ENCODE results near the gene GANAB.
A peak's percentile ranks its signal among the peaks of the same experiment; 100 is the strongest.
"Not testable (repeated sequence)": the region's sequence is repeated elsewhere in the genome, so short reads cannot be mapped to it uniquely, and the experiment has no call there.

Gene GANAB

DNA sequence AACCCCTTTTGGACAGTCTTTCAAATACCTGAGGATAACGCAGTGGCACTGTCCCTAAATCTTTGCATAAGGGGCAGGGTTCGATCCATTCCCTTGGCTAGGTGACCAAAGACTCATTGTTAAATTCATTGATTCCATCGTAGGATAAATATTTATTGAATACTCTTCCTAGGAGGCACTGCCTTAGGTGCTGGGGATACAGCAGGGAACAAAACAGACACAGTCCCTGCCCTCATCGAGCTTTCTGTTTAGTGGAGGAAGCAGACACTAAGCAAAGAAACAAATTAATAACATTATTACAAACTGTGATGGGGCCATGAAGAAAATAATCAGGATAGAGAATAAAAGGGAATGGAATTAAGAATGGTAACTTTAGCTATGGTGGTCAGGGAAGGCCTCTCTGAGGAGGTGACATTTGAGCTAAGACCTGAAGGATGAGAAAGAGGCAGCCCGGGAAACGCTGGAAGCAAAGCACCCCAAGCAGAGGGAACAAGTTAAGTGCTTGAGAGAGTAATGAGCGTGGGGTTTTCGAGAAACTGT, 25.3 kb downstream of the GANAB start:
- no peak for DNase-seq

- not testable (repeated sequence) for DNase-seq
Observed at GRCh38 chr11:62616957-62617356, 29.5 kb downstream of the GANAB start.

DNA sequence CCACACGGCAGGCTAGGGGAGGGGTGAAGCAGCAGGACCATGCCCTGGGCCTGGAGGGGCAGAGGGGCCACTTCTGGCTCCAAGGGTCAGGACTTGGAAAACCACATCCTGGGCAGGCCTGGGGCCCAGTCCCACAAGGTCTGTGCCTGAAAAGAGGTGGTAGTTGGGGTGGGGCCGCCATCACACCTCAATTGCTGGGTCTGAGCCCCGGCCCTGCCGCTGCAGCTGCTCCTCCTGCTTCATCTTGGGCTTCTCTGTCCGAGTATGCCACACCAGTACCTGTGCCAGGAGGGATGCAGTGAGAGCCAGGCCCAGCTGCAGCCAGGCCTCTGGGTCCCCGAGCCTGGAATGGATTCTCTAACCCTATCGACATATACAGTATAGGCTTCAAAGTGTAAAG, 30.9 kb downstream of the GANAB start:
- no peak for DNase-seq

GRCh38 chr11:62614275-62614674, 32.1 kb downstream of the GANAB start:
- no peak for DNase-seq

DNA sequence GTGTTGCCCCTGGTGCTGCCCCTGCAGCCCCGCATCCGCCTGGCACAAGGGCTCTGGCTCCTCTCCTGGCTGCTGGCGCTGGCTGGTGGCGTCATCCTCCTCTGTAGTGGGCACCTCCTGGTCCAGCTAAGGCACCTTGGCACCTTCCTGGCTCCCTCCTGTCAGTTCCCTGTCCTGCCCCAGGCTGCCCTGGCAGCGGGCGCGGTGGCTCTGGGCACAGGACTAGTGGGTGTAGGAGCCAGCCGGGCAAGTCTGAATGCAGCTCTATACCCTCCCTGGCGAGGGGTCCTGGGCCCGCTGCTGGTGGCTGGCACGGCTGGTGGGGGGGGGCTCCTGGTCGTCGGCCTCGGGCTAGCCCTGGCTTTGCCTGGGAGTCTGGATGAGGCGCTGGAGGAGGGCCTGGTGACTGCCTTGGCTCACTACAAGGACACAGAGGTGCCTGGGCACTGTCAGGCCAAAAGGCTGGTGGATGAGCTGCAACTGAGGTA, 33.1 kb downstream of the GANAB start:
- no peak for DNase-seq

DNA sequence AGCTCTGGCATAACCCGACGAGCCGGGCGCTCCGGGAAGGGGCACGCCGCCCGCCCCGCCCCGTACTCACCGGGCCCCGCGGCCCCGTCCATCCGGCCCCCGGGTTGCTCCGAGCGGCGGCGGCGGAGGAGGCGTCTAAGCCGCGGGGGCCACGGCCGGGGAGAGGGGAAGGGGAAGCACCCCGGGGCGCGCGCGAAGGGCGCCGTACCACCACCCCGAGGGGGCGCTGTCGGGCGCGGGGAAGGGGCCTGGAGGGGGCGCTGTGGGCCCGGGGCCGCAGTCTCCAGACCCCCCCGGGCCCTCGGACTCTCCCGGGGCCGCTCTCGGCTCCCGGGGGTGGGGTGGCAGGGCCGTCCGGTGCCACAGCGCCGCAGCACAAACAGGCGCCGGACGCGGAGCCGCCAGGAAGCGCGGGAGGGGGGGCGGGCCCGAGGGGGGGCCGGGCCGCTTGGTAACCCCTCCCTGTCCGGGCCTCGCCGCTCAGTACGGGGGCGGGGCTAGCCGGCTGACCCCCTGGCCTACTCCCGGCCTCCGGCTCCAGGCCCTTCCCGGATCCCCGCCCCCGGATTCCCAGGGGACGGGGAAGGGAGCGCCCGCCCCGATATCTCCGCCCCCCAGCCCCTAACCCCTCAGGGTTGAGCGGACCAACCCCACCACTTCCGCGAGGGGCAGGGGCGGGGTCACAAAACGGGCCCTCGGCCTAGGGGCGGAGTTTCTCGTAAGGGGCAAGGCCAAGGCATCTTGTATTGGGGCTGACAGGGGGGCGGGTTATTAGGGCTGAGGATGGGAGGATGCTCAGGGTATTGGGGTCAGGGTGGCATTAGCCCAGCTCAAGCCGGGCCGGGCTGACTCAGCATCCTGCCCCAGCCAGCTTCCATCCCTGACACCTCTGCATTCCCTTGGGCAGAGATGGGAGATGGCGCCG, 33.8 kb downstream of the GANAB start, which contains the start of the genes EML3 and ROM1:
Gene EML3 (minus strand): TSS at position 410 of the 925 bp plus-strand sequence. CDS start 318 bp downstream, at position 92.
Gene ROM1 (plus strand): TSS at position 892 of the 925 bp plus-strand sequence. CDS start 25 bp downstream, at position 917.
- DNase-seq, result peak; percentile 30

- DNase-seq, result no peak
Observed at GRCh38 chr11:62611705-62612365, 34.6 kb downstream of the GANAB start.

DNA sequence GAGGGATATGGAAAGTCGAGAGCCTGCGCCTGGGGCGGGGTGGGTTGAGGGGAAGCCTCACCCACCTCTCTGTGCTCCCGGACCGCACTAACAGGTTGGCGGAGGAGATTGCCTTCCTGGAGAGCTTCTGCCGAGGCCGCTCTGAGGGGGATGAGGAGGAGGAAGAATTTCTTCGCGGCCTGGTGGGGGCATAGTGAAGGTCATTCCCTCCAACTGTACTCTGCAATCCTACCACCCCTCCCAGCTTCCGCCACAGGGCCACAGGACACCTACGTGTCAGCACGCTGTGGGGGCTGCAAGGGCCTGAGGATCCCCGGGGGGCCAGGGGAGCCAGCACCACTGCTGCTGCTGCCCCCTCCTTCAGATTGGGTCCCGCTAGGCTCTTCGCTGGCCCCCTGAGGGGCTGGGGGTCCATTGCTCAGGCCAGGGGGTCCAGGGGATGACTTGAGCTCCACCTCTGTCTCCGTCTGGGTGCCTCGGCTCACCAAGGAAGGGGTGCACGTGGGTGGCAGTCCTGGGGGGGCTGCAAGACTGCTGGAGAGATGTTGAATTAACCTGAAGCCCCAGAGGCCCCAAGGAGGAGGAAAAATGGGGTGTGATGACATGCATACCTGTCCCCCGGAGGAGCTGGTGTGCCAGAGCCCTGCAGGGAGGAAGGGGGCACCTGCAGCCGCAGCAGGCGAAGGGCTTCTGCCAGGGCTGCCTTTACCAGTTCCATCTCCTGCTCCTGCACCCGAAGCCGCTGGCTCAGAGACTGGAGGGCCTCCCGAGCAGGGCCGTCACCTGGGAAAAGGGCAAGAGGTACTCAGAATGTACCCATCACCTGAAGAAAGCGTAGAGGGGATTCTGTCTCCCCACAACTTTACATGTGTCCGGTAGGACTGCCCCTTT, 35.4 kb downstream of the GANAB start:
- no peak for DNase-seq

GRCh38 chr11:62610403-62610802, 36.0 kb downstream of the GANAB start:
- no peak for DNase-seq

DNA sequence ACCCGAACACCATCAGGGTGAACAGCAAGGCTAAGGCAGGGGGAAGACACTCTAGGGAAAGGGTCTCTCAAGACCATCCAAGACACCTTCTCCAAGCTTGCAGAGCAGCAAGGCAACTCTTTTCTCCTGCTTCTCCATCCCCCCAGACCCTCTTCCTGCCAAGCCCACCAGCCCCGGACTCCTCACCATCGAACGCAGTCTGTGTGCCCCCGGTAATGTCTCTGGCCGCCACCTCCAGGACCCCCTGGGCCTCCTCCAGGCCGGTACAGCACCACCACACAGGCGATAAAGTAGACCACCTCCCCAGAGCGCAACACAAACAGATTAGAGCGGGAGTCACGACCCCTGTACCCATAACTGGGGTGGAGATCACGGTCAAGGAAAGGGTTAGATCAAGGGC, 37.6 kb downstream of the GANAB start:
- no peak for DNase-seq

GRCh38 chr11:62607714-62608113, 38.7 kb downstream of the GANAB start:
- no peak for DNase-seq

DNA sequence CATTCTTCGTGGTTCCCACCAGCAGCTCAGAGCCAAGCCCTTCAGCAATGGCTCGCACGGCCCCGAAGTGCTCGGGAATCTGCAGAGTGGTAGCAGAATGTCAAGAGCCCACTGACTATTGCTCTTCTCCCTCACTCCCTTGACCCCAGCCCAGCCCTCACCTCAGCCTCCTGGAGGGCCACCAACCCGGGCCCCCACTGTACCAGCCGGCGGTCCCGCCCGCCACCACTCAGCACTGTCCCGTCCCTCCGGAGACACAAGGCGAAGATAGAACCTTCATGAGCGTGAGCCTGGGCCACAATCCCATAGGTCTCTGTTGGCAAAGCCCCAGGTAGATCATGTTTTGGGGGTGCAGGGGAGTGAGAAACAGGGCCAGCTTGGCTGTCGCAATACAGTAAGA, 40.5 kb downstream of the GANAB start:
- no peak for DNase-seq

DNA sequence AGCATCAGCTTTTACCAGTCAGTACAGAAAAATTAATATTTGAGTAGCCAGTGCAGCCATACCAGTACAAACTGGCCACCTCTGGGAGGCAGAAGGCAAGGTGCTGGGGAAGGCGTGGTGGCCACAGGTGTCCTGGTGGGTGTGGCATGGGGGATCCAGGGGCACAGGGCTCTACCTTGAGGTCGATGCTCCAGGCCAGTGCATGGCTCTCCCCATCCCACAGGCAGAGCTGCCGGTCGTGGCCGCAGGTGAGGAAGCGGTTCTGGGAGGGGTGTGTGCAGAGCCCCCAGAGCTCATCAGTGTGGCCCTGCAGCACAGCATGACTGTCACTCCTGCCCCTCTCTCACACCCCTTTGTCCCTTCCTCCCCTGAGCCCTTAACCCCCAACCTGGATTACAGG, 40.9 kb downstream of the GANAB start:
- DNase-seq, result no peak

DNA sequence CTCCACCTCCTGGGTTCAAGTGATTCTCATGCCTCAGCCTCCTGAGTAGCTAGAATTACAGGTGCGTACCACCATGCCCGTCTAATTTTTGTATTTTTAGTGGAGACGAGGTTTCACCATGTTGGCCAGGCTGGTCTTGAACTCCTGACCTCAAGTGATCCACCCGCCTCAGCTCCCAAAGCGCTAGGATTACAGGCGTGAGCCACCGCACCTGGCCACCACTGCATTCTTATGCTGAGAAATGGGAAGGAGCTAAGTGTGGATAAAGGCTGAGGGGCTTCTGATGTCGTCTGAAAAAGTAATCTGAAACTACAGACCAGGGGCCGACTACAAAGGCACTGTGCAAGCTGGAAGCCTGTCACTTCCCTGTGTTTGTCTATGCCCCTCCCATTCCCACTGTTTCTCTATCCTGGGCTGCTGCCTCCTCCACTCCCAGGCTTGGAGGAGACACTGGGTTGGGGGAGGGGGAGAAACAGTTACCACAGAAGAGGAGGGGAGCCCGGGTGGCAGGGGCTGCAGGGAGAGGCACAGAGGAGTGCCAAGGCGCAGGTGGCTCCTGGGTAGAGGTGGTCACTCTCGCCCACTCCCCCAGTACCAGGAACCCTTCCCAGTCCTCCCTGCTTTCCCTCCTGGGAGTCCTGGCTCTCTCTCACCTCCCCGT, 41.8 kb downstream of the GANAB start:
- DNase-seq, result no peak

DNA sequence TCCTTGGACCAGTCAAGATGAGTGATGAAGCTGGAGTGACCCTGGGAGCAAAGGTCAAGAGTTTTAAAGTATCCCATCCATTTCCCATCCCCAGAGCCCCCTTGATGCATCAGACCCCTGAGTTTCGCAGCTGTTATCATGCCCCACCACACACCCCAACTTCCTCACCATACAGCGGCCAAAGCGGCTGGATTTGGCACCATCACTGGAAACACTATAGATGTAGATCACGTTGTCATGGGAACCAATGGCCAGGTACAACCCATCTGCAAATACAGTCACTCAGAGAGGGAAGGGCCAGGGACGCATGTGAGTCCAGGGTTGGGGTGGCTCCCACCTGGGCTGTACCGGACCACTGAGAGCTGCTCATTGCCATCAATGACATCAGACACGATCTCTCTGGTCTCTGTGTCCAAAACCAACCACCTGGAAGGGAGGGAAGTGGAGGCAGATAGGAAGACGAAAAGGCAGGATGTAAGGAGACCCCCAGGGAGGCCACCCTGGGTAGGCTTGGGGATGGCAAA, 42.6 kb downstream of the GANAB start:
- DNase-seq, result no peak

- DNase-seq, result no peak
Observed at GRCh38 chr11:62603072-62603408, 43.4 kb downstream of the GANAB start.

DNA sequence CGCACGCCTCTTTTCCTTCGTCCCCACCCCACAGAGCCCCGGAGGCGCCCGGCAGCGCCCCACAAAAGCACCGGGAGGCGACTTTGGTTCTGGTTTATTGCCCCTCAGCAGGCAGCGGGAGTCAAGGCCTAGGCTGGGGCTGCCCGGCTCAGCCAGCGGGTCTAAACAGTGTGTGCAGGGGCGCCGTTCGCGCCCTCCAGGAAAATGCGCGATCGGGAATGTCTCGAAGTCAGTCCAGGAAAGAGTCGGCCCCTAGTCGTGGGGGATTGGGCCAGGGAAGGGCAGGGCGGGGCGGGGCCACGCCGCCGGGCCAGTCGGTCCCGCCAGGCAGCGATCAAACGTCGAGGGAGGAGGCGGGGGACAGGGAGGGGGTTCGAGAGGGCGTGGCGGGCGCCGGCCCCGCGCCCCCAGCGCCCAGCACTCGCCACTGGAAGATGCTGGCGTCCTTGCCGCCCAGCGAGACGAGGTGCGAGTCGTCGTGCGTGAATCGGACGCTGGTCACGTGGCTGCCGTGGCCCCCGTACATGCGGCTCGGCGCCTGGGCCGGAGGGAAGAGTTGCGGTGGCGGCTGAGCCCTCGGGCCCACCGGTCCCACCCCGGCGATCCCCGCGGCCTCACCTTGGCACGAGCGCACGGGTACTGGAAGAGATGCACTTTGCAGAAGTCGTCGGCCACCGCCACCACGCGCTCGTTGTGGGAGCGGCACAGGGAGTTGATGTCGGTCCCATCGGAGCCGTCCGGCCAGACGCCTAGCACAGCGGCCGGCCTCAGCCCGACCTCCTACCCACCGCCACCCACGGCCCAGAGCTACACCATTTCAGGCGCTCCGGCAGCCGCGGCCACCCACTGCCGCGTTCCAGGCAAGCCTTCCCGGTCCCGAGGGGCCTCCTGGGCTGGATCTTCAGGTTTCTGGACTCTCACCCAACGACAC, 44.0 kb downstream of the GANAB start:
- DNase-seq, result no peak

DNA sequence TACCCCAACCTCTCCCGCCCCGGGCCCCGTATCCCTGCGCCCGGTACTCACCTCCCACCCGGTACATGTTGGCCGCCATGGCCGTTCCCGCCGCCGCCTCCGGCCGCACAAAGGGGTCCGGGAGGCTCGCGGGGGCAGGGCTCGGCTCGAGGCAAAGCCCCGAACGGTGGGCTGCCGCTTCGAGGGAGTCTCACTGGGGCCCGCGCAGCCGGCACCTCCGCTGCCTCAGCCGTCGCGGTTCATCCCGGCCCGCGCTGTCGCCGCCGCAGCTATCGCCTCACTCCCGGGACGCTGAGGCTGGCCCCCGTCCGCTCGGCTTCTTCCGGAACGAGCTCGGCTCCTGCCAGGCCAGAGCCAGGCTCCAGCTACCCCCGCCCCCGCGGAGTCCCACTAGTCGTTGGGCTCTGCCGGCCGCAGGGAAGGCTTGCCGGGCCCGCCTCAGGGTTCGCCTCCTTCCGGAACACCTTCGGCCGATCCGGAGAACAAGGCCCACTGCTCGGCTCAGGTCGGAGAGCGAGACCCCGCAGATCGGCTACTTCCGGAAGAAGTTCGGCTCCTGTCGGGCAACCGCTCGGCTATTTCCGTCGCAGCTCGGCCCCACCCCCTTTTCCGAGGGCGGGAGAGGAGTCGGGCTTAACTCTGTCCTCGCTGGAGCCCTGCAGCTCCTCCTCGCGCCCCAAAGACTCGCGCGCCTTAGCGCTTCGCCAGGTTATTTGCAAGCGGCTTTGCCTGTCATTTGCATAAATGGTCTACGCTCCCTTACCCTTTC, 44.9 kb downstream of the GANAB start, which contains the start of gene MTA2:
Gene MTA2 (minus strand): TSS at position 494 of the 769 bp plus-strand sequence. CDS start 415 bp downstream, at position 79.
- DNase-seq, result peak; percentile 84

DNA sequence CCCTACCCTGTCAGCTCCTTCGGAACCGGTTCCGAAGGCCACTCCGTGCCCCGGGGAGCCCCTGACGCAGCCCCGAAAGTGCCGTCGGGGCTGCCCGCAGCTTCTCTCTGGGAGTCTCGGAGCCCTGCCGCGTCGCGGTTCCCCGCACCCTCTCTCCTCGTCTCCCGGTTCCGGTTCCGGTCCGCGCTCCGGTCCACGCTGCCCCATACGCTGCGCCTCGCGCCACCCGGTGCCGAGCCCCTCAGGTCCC, 45.4 kb downstream of the GANAB start:
- DNase-seq, result no peak

All from DMS 273 treated with DMSO at 0.1 percent for 48 hours (cell line).